ENCODE measurements around the gene ITIH5. TPM values are rescaled to one million over a fixed set of nuclear protein-coding genes. Genes with fewer than 3 reads are reported as not detected.

The ITIH5 gene
- total and polyA plus RNA-seq, 4 experiments from 2014 or later = not detected

GRCh38 chr10:7567911-7568620 is 98.7 kb downstream of the ITIH5 start:
- no peak overlapping the region for H3K4me3 ChIP-seq (ENCODE audit: low read length in 2 of 2)
- H3K9me3 ChIP-seq (ENCODE audit: control insufficient read depth in 1 of 2, low read length in 2 of 2) = no peaks in the 10 kb centered on the region
- Mint-ChIP-seq H3K36me3 (no peaks in the 10 kb centered on the region), H3K4me1 (no peaks in the 10 kb centered on the region), H3K9me3 (no peaks in the 10 kb centered on the region), H3K27ac (no peak overlapping the region), H3K4me3 (no peak overlapping the region), H3K27me3 (peaks cover 0 to 2% of the 10 kb centered on the region in 2 donors)
- no peaks in the 10 kb centered on the region for H3K27me3 ChIP-seq (ENCODE audit: insufficient read depth, low read length)
- intact Hi-C loops (cut with micrococcal nuclease) = no loop called here
- no peak for DNase-seq
- no peaks in the 10 kb centered on the region for H3K4me1 ChIP-seq (ENCODE audit: insufficient read depth, low read length)
- ChIA-PET CTCF (ENCODE audit: partially characterized antibody) (no interaction called here), POLR2A (ENCODE audit: partially characterized antibody) (interaction anchor here (1.2 kb wide), 1 partner anchor 12 kb away, joined by 3 read pairs; no protein-coding TSS in a partner anchor)
- no peaks in the 10 kb centered on the region for H3K36me3 ChIP-seq (ENCODE audit: insufficient read depth, low read length)
- no peak overlapping the region for H3K27ac ChIP-seq (ENCODE audit: low read depth, low read length)

DNA sequence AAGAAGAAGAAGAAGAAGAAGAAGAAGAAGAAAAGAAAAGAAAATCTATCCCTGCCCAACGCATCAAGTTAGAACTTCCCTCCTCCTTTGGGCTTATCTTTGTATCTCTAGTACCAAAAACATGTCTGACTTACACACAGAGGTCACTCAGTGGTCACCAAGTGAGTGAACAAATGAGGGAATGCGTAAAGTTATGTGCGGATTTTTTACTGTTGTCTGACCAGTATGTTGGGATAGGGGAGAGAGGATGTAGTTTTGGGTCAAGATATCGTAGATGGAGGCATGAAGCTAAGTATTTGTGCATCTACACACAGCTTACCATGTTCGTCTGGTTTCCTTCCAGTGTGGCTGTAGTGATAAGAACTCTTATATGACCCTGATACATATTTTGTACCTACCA is 99.9 kb downstream of the ITIH5 start:
- Histone ChIP-seq H3K4me1 (ENCODE audit: insufficient read depth, low read length) (no peaks in the 10 kb centered on the region), H3K27ac (ENCODE audit: low read depth, low read length) (no peak overlapping the region), H3K36me3 (ENCODE audit: insufficient read depth, low read length) (no peaks in the 10 kb centered on the region), H3K4me3 (ENCODE audit: low read length in 2 of 2) (no peak overlapping the region), H3K9me3 (ENCODE audit: control insufficient read depth in 1 of 2, low read length in 2 of 2) (no peaks in the 10 kb centered on the region), H3K27me3 (ENCODE audit: insufficient read depth, low read length) (no peaks in the 10 kb centered on the region)
- Mint-ChIP-seq H3K4me1 (no peaks in the 10 kb centered on the region), H3K27me3 (peaks cover 0 to 2% of the 10 kb centered on the region in 2 donors), H3K9me3 (no peaks in the 10 kb centered on the region), H3K36me3 (no peaks in the 10 kb centered on the region), H3K4me3 (no peak overlapping the region), H3K27ac (no peak overlapping the region)
- intact Hi-C loops (cut with micrococcal nuclease) = no loop called here
- ChIA-PET CTCF (ENCODE audit: partially characterized antibody) (no interaction called here), POLR2A (ENCODE audit: partially characterized antibody) (no interaction called here)
- DNase-seq = no peak

- H3K4me1 Mint-ChIP-seq = no peaks in the 10 kb centered on the region
- H3K27ac Mint-ChIP-seq = no peak overlapping the region
- no peak overlapping the region for H3K4me3 Mint-ChIP-seq
- ChIA-PET POLR2A (ENCODE audit: partially characterized antibody) (no interaction called here), CTCF (ENCODE audit: partially characterized antibody) (interaction anchor here (0.7 kb wide), 1 partner anchor 149 kb away, joined by 3 read pairs; no protein-coding TSS in a partner anchor)
- H3K4me3 ChIP-seq (ENCODE audit: low read length in 2 of 2) = no peak overlapping the region
- no peaks in the 10 kb centered on the region for H3K9me3 Mint-ChIP-seq
- no peak for DNase-seq
- no peaks in the 10 kb centered on the region for H3K27me3 Mint-ChIP-seq
- no peaks in the 10 kb centered on the region for H3K36me3 Mint-ChIP-seq
- intact Hi-C loops (cut with micrococcal nuclease) = no loop called here
- H3K4me1 ChIP-seq (ENCODE audit: insufficient read depth, low read length) = no peaks in the 10 kb centered on the region
- H3K27ac ChIP-seq (ENCODE audit: low read depth, low read length) = no peak overlapping the region
- H3K27me3 ChIP-seq (ENCODE audit: insufficient read depth, low read length) = no peaks in the 10 kb centered on the region
- H3K36me3 ChIP-seq (ENCODE audit: insufficient read depth, low read length) = no peaks in the 10 kb centered on the region
- no peaks in the 10 kb centered on the region for H3K9me3 ChIP-seq (ENCODE audit: control insufficient read depth in 1 of 2, low read length in 2 of 2)
Observed at GRCh38 chr10:7565871-7566270, 100.9 kb downstream of the ITIH5 start.

DNA sequence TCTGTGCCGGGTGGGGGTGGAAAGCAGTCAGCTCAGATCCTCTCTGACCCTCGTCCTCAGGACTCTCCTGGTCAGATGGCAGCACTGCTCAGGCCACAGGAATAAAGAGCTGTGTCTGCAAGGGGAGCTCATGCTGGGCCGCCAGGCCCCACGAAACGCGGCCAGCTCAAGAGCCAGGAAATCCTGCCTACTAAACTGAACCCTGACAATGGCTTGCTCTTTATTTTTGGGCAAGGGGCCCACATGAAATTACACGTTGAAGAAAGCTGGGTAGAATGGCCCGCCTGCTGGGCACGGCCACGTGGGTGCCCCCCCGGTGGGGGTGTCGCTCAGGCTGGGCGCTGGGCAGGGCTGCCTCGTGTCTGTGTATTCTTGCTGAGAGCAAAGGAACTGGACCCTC is 103.0 kb downstream of the ITIH5 start:
- H3K9me3 Mint-ChIP-seq = no peaks in the 10 kb centered on the region
- H3K4me1 ChIP-seq (ENCODE audit: insufficient read depth, low read length) = no peaks in the 10 kb centered on the region
- H3K36me3 Mint-ChIP-seq = no peaks in the 10 kb centered on the region
- no peaks in the 10 kb centered on the region for H3K27me3 ChIP-seq (ENCODE audit: insufficient read depth, low read length)
- ChIA-PET POLR2A (ENCODE audit: partially characterized antibody) (no interaction called here), CTCF (ENCODE audit: partially characterized antibody) (interaction anchor here (1.4 kb wide), 1 partner anchor 38 kb away, joined by 3 read pairs; no protein-coding TSS in a partner anchor)
- no peak overlapping the region for H3K27ac Mint-ChIP-seq
- H3K4me3 Mint-ChIP-seq = no peak overlapping the region
- peaks cover 0 to 2% of the 10 kb centered on the region in 2 donors for H3K27me3 Mint-ChIP-seq
- H3K9me3 ChIP-seq (ENCODE audit: control insufficient read depth in 1 of 2, low read length in 2 of 2) = no peaks in the 10 kb centered on the region
- H3K27ac ChIP-seq (ENCODE audit: low read depth, low read length) = no peak overlapping the region
- H3K4me3 ChIP-seq (ENCODE audit: low read length in 2 of 2) = no peak overlapping the region
- H3K4me1 Mint-ChIP-seq = no peaks in the 10 kb centered on the region
- H3K36me3 ChIP-seq (ENCODE audit: insufficient read depth, low read length) = no peaks in the 10 kb centered on the region
- intact Hi-C loops (cut with micrococcal nuclease) = no loop called here
- DNase-seq = no peak

DNA sequence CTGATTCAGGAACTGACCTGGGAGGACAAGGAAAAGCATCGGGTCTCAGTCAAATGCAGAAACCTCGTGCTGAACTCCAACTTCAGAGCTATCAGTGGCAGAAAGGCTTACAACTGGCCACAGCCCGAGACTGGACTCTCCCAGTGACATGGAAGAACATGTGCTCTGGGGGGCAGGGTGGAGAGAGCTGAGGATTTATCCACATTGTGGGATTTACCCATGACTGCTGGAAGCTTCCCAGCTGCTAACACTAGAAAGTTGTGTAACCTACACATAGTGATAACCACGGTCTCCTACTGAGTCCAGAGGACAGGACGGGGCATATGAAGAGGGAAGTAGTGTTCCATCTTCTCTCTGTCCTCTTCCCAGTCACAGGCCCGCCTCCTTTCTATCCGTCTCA is 103.4 kb downstream of the ITIH5 start:
- ChIA-PET POLR2A (ENCODE audit: partially characterized antibody) (no interaction called here), CTCF (ENCODE audit: partially characterized antibody) (interaction anchor here (1.4 kb wide), 1 partner anchor 38 kb away, joined by 3 read pairs; no protein-coding TSS in a partner anchor)
- Mint-ChIP-seq H3K4me1 (no peaks in the 10 kb centered on the region), H3K27ac (no peak overlapping the region), H3K27me3 (peaks cover 2% of the 10 kb centered on the region in 2 donors), H3K4me3 (no peak overlapping the region), H3K9me3 (no peaks in the 10 kb centered on the region), H3K36me3 (no peaks in the 10 kb centered on the region)
- intact Hi-C loops (cut with micrococcal nuclease) = no loop called here
- Histone ChIP-seq H3K4me1 (ENCODE audit: insufficient read depth, low read length) (no peaks in the 10 kb centered on the region), H3K27ac (ENCODE audit: low read depth, low read length) (no peak overlapping the region), H3K4me3 (ENCODE audit: low read length in 2 of 2) (no peak overlapping the region), H3K36me3 (ENCODE audit: insufficient read depth, low read length) (no peaks in the 10 kb centered on the region), H3K27me3 (ENCODE audit: insufficient read depth, low read length) (no peaks in the 10 kb centered on the region), H3K9me3 (ENCODE audit: control insufficient read depth in 1 of 2, low read length in 2 of 2) (no peaks in the 10 kb centered on the region)
- DNase-seq = no peak

- intact Hi-C loops (cut with micrococcal nuclease) = no loop called here
- Histone ChIP-seq H3K36me3 (ENCODE audit: insufficient read depth, low read length) (no peaks in the 10 kb centered on the region), H3K27me3 (ENCODE audit: insufficient read depth, low read length) (no peaks in the 10 kb centered on the region), H3K4me1 (ENCODE audit: insufficient read depth, low read length) (no peaks in the 10 kb centered on the region), H3K4me3 (ENCODE audit: low read length in 2 of 2) (no peak overlapping the region), H3K9me3 (ENCODE audit: control insufficient read depth in 1 of 2, low read length in 2 of 2) (no peaks in the 10 kb centered on the region), H3K27ac (ENCODE audit: low read depth, low read length) (no peak overlapping the region)
- Mint-ChIP-seq H3K36me3 (no peaks in the 10 kb centered on the region), H3K9me3 (peaks cover 0 to 3% (median 0%) of the 10 kb centered on the region in 8 donors), H3K27me3 (peaks cover 4 to 5% of the 10 kb centered on the region in 2 donors), H3K4me1 (no peaks in the 10 kb centered on the region), H3K4me3 (no peak overlapping the region), H3K27ac (no peak overlapping the region)
- CTCF ChIA-PET (ENCODE audit: partially characterized antibody) = interaction anchor here (0.9 to 1.2 kb wide), 2 partner anchors 9 to 15 kb away, joined by 3 read pairs; no protein-coding TSS in a partner anchor
- POLR2A ChIA-PET (ENCODE audit: partially characterized antibody) = no interaction called here
- no peak for DNase-seq
Observed at GRCh38 chr10:7561985-7562384, 104.8 kb downstream of the ITIH5 start.

GRCh38 chr10:7561216-7561893 is 105.4 kb downstream of the ITIH5 start:
- Mint-ChIP-seq H3K27ac (no peak overlapping the region), H3K9me3 (peaks cover 0 to 3% (median 0%) of the 10 kb centered on the region in 8 donors), H3K4me1 (no peaks in the 10 kb centered on the region), H3K4me3 (no peak overlapping the region), H3K27me3 (peaks cover 6 to 7% of the 10 kb centered on the region in 2 donors), H3K36me3 (no peaks in the 10 kb centered on the region)
- DNase-seq = no peak
- no peak overlapping the region for H3K27ac ChIP-seq (ENCODE audit: low read depth, low read length)
- no peak overlapping the region for H3K4me3 ChIP-seq (ENCODE audit: low read length in 2 of 2)
- ChIA-PET CTCF (ENCODE audit: partially characterized antibody) (interaction anchor here (0.7 to 1.1 kb wide), 3 partner anchors 9 to 36 kb away, joined by 3 read pairs; no protein-coding TSS in a partner anchor), POLR2A (ENCODE audit: partially characterized antibody) (no interaction called here)
- H3K36me3 ChIP-seq (ENCODE audit: insufficient read depth, low read length) = no peaks in the 10 kb centered on the region
- H3K27me3 ChIP-seq (ENCODE audit: insufficient read depth, low read length) = no peaks in the 10 kb centered on the region
- no peaks in the 10 kb centered on the region for H3K4me1 ChIP-seq (ENCODE audit: insufficient read depth, low read length)
- intact Hi-C loops (cut with micrococcal nuclease) = no loop called here
- H3K9me3 ChIP-seq (ENCODE audit: control insufficient read depth in 1 of 2, low read length in 2 of 2) = no peaks in the 10 kb centered on the region

Measured in CD4-positive, alpha-beta memory T cell (primary cell).